Kidney (tissue), 14 donors: ENCODE measurements around the gene SLC12A4. TPM values are rescaled to one million over a fixed set of nuclear protein-coding genes. Genes with fewer than 3 reads are reported as not detected.
"Not testable (repeated sequence)": the region's sequence is repeated elsewhere in the genome, so short reads cannot be mapped to it uniquely, and the experiment has no call there.

Experiments used
- DNase-seq, 5 donors: peaks; one replicate each; pipeline ENCODE4 v3.0.0-alpha.2; 2013 to 2020
- FAIRE-seq: peaks from 2 replicates; lab custom pipeline; 2012; peaks lifted over from hg19 to GRCh38; lab: Jason Lieb, UNC
- H3K27ac ChIP-seq, 2 donors: one replicate each; pipeline ENCODE4 v1.7.0; 2013; ENCODE audit warnings: low read depth in 2 of 2, low read length in 2 of 2, inconsistent platforms in 1 of 2
- H3K27me3 ChIP-seq: one replicate; pipeline ENCODE4 v1.7.1; 2013; ENCODE audit warnings: low read length, inconsistent platforms; ENCODE audit not compliant: control insufficient read depth, insufficient read depth
- H3K36me3 ChIP-seq, 3 donors: one replicate each; pipeline versions ENCODE4 v1.7.0 to v1.7.1; 2013; ENCODE audit warnings: low read length in 3 of 3, control low read depth in 1 of 3, inconsistent platforms in 1 of 3; ENCODE audit not compliant: insufficient read depth in 3 of 3, control insufficient read depth in 2 of 3
- H3K4me1 ChIP-seq, 3 donors: one replicate each; pipeline versions ENCODE4 v1.7.0 to v1.7.1; 2013; ENCODE audit warnings: low read length in 3 of 3, inconsistent platforms in 1 of 3, low read depth in 1 of 3; ENCODE audit not compliant: control insufficient read depth in 2 of 3, insufficient read depth in 2 of 3
- H3K4me3 ChIP-seq, 3 donors: one replicate each; pipeline versions ENCODE4 v1.7.0 to v1.8.1; 2013; ENCODE audit warnings: low read length in 3 of 3, control low read depth in 1 of 3, inconsistent platforms in 1 of 3
- H3K9ac ChIP-seq, 3 donors: one replicate each; pipeline versions ENCODE4 v1.7.0 to v1.7.1; 2013; ENCODE audit warnings: low read length in 3 of 3, control low read depth in 1 of 3, inconsistent platforms in 1 of 3
- H3K9me3 ChIP-seq, 3 donors: one replicate each; pipeline versions ENCODE4 v1.7.0 to v1.7.1; 2013; ENCODE audit warnings: low read length in 3 of 3, control low read depth in 1 of 3, inconsistent platforms in 1 of 3; ENCODE audit not compliant: control insufficient read depth in 2 of 3, insufficient read depth in 1 of 3
- CTCF ChIP-seq: IDR thresholded peaks from 3 replicates; pipeline ENCODE4 v1.5.1; 2012; ENCODE audit warnings: mild to moderate bottlenecking, moderate library complexity, borderline replicate concordance; ENCODE audit not compliant: insufficient read depth; ENCODE audit errors: extremely low read depth
- intact Hi-C: fragments of 100-400 bp; cut with DNase I; formaldehyde crosslinking; loops from one replicate; pipeline ENCODE4 v1.11.1; 2022
- polyA plus RNA-seq: library from polyadenylated mRNA; stranded (reverse); fragments of 350-450 nt; fragmentation: Illumina TruSeq; extraction: RNeasy Lipid Tissue Mini Kit (QIAGEN cat#74804); gene quantifications from one replicate; pipeline ENCODE4 v1.2.3, GENCODE V29; 2014; ENCODE audit warnings: low read depth, low replicate concordance; ENCODE audit not compliant: insufficient read depth
- total RNA-seq: library from RNA; stranded (reverse); fragmentation: NEBNext Ultra II Directional; extraction: Animal tissue kit (Norgen Biotek cat#: 25700); gene quantifications from one replicate; pipeline ENCODE4 v1.2.1, GENCODE V29; 2021
- donor health status: control.
- donor health status: control.
- donor health status: control.
- donor health status: control.
- donor health status: control.
- donor health status: DM: yes; HTN: yes; CAD: no.
- donor health status: Normal renal cell carcinoma (clear cell type).

The SLC12A4 gene
- total and polyA plus RNA-seq, 2 donors from 2014 or later, result 16.7 to 66.2 TPM

DNA sequence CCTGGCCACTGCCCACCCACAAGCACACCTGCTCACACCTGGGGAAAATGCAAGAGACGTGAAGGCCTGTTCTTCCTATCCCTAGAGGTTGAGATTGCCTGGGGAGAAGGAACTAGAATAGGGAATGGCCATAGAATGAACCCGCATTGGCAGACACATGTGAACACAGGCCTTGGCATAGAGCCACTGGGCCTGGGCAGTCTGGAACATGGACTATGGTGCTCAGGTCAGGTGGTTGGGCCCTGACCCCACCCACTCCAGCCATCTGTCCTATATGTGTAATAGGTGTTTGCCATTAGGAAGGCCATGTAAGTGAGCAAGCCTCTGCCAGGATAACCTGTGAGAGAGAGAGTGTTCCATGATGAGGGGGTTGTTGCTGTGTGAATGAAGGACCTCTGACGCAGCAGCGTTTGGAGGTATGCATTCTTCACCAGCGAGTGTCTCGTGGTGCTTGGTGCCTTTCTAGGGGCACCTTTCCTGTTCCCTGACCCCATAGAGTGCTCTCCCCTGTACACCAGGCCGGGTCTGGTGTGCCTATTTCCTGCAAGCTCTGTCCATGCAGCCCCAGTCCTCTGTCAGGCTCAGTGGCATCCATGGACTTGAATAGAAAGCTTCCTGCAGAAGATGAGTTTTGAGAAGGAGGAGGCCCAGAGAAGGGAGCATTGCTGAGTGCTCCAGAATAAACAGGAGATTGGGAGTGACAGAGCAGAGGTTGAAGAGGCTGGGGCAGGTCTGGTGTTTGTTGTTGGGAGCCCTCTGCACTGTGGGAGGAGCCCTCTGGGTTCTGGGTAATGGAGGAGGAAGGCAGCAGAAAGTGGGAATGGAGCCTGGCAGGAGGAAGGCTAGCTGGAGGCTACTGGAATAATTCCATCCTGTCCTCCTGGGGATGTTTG lies 52.4 kb downstream of the SLC12A4 start:
- no peak overlapping the region for H3K9ac ChIP-seq
- peaks cover 0 to 21% (median 17%) of the 10 kb centered on the region in 3 donors for H3K4me1 ChIP-seq
- FAIRE-seq (no peak), DNase-seq (no peak)
- H3K27ac ChIP-seq, result no peak overlapping the region
- H3K27me3 ChIP-seq, result no peaks in the 10 kb centered on the region
- no peaks in the 10 kb centered on the region for H3K9me3 ChIP-seq
- no peak overlapping the region for H3K4me3 ChIP-seq
- peaks cover 0 to 16% (median 6%) of the 10 kb centered on the region in 3 donors for H3K36me3 ChIP-seq
- TF ChIP-seq CTCF, result no peak
- intact Hi-C loops, result no loop called here

GRCh38 chr16:67915496-67915769 lies 53.0 kb downstream of the SLC12A4 start:
- H3K27me3 ChIP-seq, H3K9me3 ChIP-seq, intact Hi-C loops, H3K4me3 ChIP-seq, DNase-seq, H3K27ac ChIP-seq, H3K9ac ChIP-seq, FAIRE-seq: not testable (repeated sequence)
- Histone ChIP-seq H3K4me1 (peaks cover 0 to 21% (median 17%) of the 10 kb centered on the region in 3 donors), H3K36me3 (peaks cover 0 to 18% (median 6%) of the 10 kb centered on the region in 3 donors)

DNA sequence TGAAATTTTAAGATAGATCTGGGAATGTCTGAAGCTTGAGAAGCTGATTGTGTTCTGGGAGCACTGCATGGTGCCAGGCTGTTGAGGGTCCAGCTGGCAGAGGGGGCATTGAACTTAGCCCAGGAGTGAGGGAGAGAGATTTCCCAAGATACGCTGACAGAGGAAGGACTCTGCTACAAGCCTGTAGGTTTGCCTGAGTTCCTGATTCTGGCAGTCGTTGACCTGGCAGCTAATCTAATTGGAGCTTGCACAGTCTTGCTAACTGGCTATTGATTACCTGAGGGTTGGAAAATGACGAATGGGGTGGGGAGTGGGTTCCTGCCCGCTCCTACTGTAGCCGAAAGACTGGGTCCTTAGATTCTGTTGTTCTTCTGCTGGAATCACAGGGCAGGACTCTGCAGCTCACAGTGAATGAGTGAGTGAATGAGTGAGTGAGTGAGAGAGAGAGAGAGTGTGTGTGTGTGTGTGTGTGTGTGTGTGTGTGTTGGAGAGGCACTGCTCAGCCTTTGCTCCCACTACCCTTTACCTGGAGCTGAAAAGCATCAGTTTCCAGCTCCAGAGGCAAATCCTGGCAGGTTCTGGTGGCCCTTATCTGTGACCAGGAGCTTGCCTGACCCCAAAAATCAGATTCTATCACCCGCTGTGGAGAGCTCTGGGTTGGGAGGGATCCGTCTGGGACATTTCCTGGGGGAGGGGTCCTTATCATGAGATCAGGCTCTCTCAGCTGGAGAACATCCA lies 53.5 kb downstream of the SLC12A4 start:
- Histone ChIP-seq H3K9ac (no peak overlapping the region), H3K9me3 (no peaks in the 10 kb centered on the region), H3K36me3 (peaks cover 0 to 18% (median 11%) of the 10 kb centered on the region in 3 donors), H3K27ac (no peak overlapping the region), H3K27me3 (no peaks in the 10 kb centered on the region), H3K4me3 (no peak overlapping the region), H3K4me1 (peaks cover 0 to 21% (median 17%) of the 10 kb centered on the region in 3 donors)
- DNase-seq (no peak), FAIRE-seq (no peak)
- no peak for TF ChIP-seq CTCF
- intact Hi-C loops, result no loop called here

- Histone ChIP-seq H3K4me3 (no peak overlapping the region), H3K36me3 (peaks cover 0 to 27% (median 15%) of the 10 kb centered on the region in 3 donors), H3K27me3 (no peaks in the 10 kb centered on the region), H3K4me1 (peaks cover 0 to 6% (median 4%) of the 10 kb centered on the region in 3 donors), H3K9me3 (no peaks in the 10 kb centered on the region), H3K27ac (no peak overlapping the region), H3K9ac (no peak overlapping the region)
- FAIRE-seq, result no peak
- TF ChIP-seq CTCF, result no peak
- intact Hi-C loops, result no loop called here
- DNase-seq, result no peak
These were observed 58.3 kb downstream of the SLC12A4 start for GRCh38 chr16:67910158-67910557.
